ACC112 (cell line): ENCODE results near the gene PYGB.
"Not testable (repeated sequence)": the region's sequence is repeated elsewhere in the genome, so short reads cannot be mapped to it uniquely, and the experiment has no call there.

ENCODE experiments used
- H2AFZ ChIP-seq: fragments of 200-600 bp; sonication (generic); one replicate; pipeline ENCODE4 v1.6.0; 2017; ENCODE audit warnings: antibody characterized with exemption, low read length; ENCODE audit not compliant: unreplicated experiment
- H3K27ac ChIP-seq: fragments of 200-600 bp; sonication (generic); 2 replicates; pipeline ENCODE4 v1.5.1; 2014; ENCODE audit warnings: low read depth, mild to moderate bottlenecking, antibody characterized with exemption, low read length, moderate library complexity
- H3K27me3 ChIP-seq: fragments of 200-600 bp; sonication (generic); 2 replicates; pipeline ENCODE4 v1.6.1; 2014; ENCODE audit warnings: mild to moderate bottlenecking, antibody characterized with exemption, low read length, moderate library complexity, mixed read lengths; ENCODE audit not compliant: insufficient read depth
- H3K36me3 ChIP-seq: fragments of 200-600 bp; sonication (generic); 2 replicates; pipeline ENCODE4 v1.6.1; 2016; ENCODE audit warnings: mild to moderate bottlenecking, antibody characterized with exemption, low read length, moderate library complexity, mixed read lengths; ENCODE audit not compliant: insufficient read depth
- H3K4me1 ChIP-seq: fragments of 200-600 bp; sonication (generic); one replicate; pipeline ENCODE4 v1.6.1; 2016; ENCODE audit warnings: low read length, mixed read lengths; ENCODE audit not compliant: insufficient read depth, unreplicated experiment, control insufficient read depth
- H3K4me3 ChIP-seq: fragments of 200-600 bp; sonication (generic); 2 replicates; pipeline ENCODE4 v1.5.1; 2014; ENCODE audit warnings: mild to moderate bottlenecking, low read depth, low read length
- H3K79me2 ChIP-seq: fragments of 200-600 bp; sonication (generic); one replicate; pipeline ENCODE4 v1.6.0; 2016; ENCODE audit warnings: low read length; ENCODE audit not compliant: control insufficient read depth, unreplicated experiment, insufficient read depth

PYGB gene

GRCh38 chr20:25234009-25234849 is 13.7 kb upstream of the PYGB start:
- H3K4me3 ChIP-seq, H3K27me3 ChIP-seq, H3K79me2 ChIP-seq, H2AFZ ChIP-seq, H3K36me3 ChIP-seq: not testable (repeated sequence)
- H3K4me1 ChIP-seq, result peaks cover 50% of the 10 kb centered on the region
- peak overlapping the region; percentile 100 for H3K27ac ChIP-seq

DNA sequence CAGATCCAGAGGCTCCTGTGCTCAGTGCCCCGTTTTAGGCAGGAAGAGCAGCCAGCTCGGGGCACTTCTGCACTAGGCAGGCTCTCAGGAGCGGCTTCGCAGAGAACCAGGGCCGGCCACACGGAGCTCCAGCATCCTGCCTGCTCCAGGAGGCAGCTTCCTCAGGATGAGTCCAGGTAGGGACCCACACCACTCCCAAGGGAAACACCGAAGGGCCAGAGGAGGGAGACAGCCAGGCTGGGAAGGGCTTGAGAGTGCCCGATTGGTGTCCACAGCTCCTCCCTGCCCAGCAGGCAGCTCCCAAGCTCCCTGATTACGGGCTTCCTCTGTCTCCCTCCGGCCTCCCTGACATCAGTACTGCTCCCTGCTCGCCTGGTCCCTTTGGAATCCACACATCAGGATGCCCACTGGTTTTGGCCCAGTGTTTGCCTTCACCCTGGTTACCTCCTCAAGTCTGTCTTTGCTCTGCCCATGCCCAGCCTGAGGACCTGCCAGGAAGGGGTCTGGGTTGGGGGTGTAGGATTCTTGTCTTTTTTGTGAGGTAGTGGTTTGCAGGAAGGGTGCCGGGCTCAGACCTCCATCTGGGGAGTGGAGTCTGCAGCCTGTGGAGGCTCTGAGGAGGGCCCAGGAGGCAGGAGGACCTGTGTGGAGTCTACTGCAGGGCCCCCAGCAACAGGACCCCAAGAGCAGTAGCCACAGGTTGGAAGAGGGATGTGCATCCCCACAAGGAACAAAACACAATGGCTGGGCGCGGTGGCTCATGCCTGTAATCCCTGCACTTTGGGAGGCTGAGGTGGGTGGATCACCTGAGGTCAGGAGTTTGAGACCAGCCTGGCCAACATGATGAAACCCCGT is 11.2 kb upstream of the PYGB start:
- peak overlapping the region; percentile 100 for H3K27ac ChIP-seq
- no peaks in the 10 kb centered on the region for H3K36me3 ChIP-seq
- no peak overlapping the region for H2AFZ ChIP-seq
- no peaks in the 10 kb centered on the region for H3K27me3 ChIP-seq
- H3K79me2 ChIP-seq, result no peaks in the 10 kb centered on the region
- H3K4me3 ChIP-seq, result no peak overlapping the region
- H3K4me1 ChIP-seq, result peaks cover 52% of the 10 kb centered on the region

GRCh38 chr20:25237610-25238318 is 10.1 kb upstream of the PYGB start:
- peaks cover 50% of the 10 kb centered on the region for H3K4me1 ChIP-seq
- peak overlapping the region; percentile 37; the same call in 1 of the 2 replicates for H3K4me3 ChIP-seq
- peak overlapping the region; percentile 100 for H3K27ac ChIP-seq
- H2AFZ ChIP-seq, result peak overlapping the region; percentile 35
- H3K27me3 ChIP-seq, result no peaks in the 10 kb centered on the region
- H3K79me2 ChIP-seq, result no peaks in the 10 kb centered on the region
- H3K36me3 ChIP-seq, result no peaks in the 10 kb centered on the region

DNA sequence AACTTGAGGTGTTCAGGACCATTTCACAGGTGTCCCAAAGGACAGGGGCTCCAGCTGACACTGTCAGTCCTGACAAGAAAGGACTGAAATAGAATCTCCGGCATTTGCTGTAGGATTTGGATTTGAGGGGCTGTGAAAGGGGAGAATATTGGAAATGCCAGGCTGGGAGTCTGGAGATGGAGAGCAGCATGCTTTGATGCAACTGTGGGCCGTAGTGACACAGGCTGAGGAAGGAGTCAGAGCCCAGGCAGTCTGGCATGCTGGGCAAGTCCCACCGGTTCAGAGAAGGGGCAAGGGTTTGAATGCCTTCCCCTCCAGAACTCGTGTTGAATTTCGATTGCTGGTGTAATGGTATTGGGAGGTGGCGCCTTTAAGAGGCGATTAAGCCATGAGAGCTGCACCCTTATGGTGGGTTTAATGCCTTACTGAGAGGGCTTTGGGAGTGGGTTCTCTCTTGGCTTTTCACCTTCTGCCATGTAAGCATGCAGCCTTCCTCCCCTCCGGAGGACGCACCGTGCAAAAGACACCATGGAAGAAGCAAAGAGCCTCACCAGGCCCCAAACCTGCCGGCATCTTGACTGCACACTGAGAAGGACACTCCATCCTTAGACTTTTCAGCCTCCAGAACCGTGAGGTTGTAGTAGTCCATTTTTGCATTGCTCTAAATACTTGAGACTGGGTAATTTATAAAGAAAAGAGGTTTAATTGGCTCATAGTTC is 9.4 kb upstream of the PYGB start:
- Histone ChIP-seq H3K79me2 (no peaks in the 10 kb centered on the region), H3K36me3 (no peaks in the 10 kb centered on the region), H2AFZ (peak overlapping the region; percentile 35), H3K27ac (peak overlapping the region; percentile 100), H3K4me1 (peaks cover 43% of the 10 kb centered on the region), H3K27me3 (no peaks in the 10 kb centered on the region), H3K4me3 (peak overlapping the region; percentile 37; the same call in 1 of the 2 replicates)

- Histone ChIP-seq H3K36me3 (peaks cover 6% of the 10 kb centered on the region), H3K4me1 (peaks cover 33% of the 10 kb centered on the region), H3K4me3 (no peak overlapping the region), H3K27ac (peak overlapping the region; percentile 100), H2AFZ (no peak overlapping the region), H3K79me2 (no peaks in the 10 kb centered on the region), H3K27me3 (no peaks in the 10 kb centered on the region)
Measured at GRCh38 chr20:25239387-25240370, 8.2 kb upstream of the PYGB start.

- not testable (repeated sequence) for H3K27ac ChIP-seq, H3K4me3 ChIP-seq, H3K27me3 ChIP-seq, H3K79me2 ChIP-seq, H3K36me3 ChIP-seq, H2AFZ ChIP-seq
- peaks cover 37% of the 10 kb centered on the region for H3K4me1 ChIP-seq
Measured at GRCh38 chr20:25240851-25241658, 6.8 kb upstream of the PYGB start.

DNA sequence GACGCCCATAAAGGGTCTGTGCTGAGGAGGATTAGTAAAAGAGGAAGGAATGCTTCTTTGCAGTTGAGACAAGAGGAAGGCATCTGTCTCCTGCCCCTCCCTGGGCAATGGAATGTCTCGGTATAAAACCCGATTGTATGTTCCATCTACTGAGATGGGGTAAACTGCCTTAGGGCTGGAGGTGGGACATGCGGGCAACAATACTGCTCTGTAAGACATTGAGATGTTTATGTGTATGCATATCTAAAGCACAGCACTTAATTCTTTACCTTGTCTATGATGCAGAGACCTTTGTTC is 6.3 kb upstream of the PYGB start:
- H3K27ac ChIP-seq, H2AFZ ChIP-seq, H3K27me3 ChIP-seq, H3K4me3 ChIP-seq, H3K36me3 ChIP-seq, H3K79me2 ChIP-seq: not testable (repeated sequence)
- peaks cover 40% of the 10 kb centered on the region for H3K4me1 ChIP-seq

DNA sequence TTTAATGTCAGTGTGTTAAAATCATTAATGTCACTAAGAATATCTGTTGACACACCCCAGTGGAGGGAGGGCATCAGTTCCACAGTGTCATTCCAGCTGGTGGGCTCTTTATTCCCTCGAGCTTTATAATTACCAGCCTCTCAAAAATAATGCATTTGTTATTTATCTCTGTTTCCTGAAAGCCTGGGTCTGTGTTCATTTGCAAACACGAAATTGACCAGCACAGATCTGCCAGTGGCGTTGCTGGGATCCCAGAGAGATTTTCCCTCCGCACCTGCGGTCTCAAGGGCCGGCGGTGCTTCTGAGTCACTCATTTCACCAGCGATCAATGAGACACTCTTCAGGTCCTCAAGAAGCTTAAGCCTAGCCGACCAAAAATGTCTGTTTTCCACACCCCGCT is 5.7 kb upstream of the PYGB start:
- Histone ChIP-seq H3K4me1 (peaks cover 40% of the 10 kb centered on the region), H2AFZ (no peak overlapping the region), H3K27me3 (no peaks in the 10 kb centered on the region), H3K27ac (no peak overlapping the region), H3K79me2 (peaks cover 6% of the 10 kb centered on the region), H3K36me3 (peaks cover 6% of the 10 kb centered on the region), H3K4me3 (no peak overlapping the region)

GRCh38 chr20:25243416-25243979 is 4.4 kb upstream of the PYGB start:
- Histone ChIP-seq H3K36me3 (peaks cover 6% of the 10 kb centered on the region), H3K4me3 (no peak overlapping the region), H3K4me1 (peaks cover 30% of the 10 kb centered on the region), H3K79me2 (peaks cover 12% of the 10 kb centered on the region), H2AFZ (no peak overlapping the region), H3K27ac (no peak overlapping the region), H3K27me3 (no peaks in the 10 kb centered on the region)
